Astrocyte (in vitro differentiated cells and primary cell): ENCODE results near the gene ATP1A1. TPM values are rescaled to one million over a fixed set of nuclear protein-coding genes. Genes with fewer than 3 reads are reported as not detected.
A peak's percentile ranks its signal among the peaks of the same experiment; 100 is the strongest.

Experiments
- DNase-seq: peaks from one replicate; pipeline ENCODE4 v3.0.0-alpha.2; 2010; ENCODE audit warnings: low read depth
- FAIRE-seq: peaks from 2 replicates; lab custom pipeline; 2011; peaks lifted over from hg19 to GRCh38; lab: Jason Lieb, UNC
- H2AFZ ChIP-seq: 2 replicates; pipeline ENCODE4 v1.6.0; 2012; ENCODE audit warnings: low read depth, low read length, inconsistent platforms
- H3K27ac ChIP-seq: 2 replicates; pipeline ENCODE4 v1.5.1; 2011; ENCODE audit warnings: low read depth, low read length, inconsistent platforms
- H3K27me3 ChIP-seq: 2 replicates; pipeline ENCODE4 v1.6.0; 2011; ENCODE audit warnings: low read length, inconsistent platforms; ENCODE audit not compliant: insufficient read depth
- H3K36me3 ChIP-seq: 2 replicates; pipeline ENCODE4 v1.5.1; 2011; ENCODE audit warnings: low read length, inconsistent platforms; ENCODE audit not compliant: insufficient read depth
- H3K4me1 ChIP-seq: 2 replicates; pipeline ENCODE4 v1.5.1; 2011; ENCODE audit warnings: low read length, inconsistent platforms; ENCODE audit not compliant: insufficient read depth
- H3K4me2 ChIP-seq: 2 replicates; pipeline ENCODE4 v1.6.0; 2012; ENCODE audit warnings: low read length, inconsistent platforms
- H3K4me3 ChIP-seq: 2 replicates; pipeline ENCODE4 v1.5.1; 2011; ENCODE audit warnings: low read depth, mild to moderate bottlenecking, low read length, inconsistent platforms; ENCODE audit not compliant: insufficient read depth
- H3K79me2 ChIP-seq: 2 replicates; pipeline ENCODE4 v1.6.0; 2012; ENCODE audit warnings: mild to moderate bottlenecking, low read length, inconsistent platforms; ENCODE audit not compliant: insufficient read depth
- H3K9ac ChIP-seq: 2 replicates; pipeline ENCODE4 v1.6.0; 2012; ENCODE audit warnings: mild to moderate bottlenecking, low read length, inconsistent platforms
- H3K9me3 ChIP-seq: 2 replicates; pipeline ENCODE4 v1.5.1; 2012; ENCODE audit warnings: low read depth, mild to moderate bottlenecking, low read length, inconsistent platforms; ENCODE audit not compliant: insufficient read depth
- H4K20me1 ChIP-seq: 2 replicates; pipeline ENCODE4 v1.6.0; 2012; ENCODE audit warnings: low read length, inconsistent platforms; ENCODE audit not compliant: insufficient read depth
- H3K27ac Mint-ChIP-seq: one replicate; pipeline ENCODE4 v1.8.0; 2021; ENCODE audit warnings: mild to moderate bottlenecking, mixed read lengths; ENCODE audit not compliant: unreplicated experiment
- H3K27me3 Mint-ChIP-seq: one replicate; pipeline ENCODE4 v1.8.0; 2021; ENCODE audit warnings: low read depth, mixed read lengths; ENCODE audit not compliant: unreplicated experiment
- H3K36me3 Mint-ChIP-seq: one replicate; pipeline ENCODE4 v1.8.0; 2021; ENCODE audit warnings: low read depth, mixed read lengths; ENCODE audit not compliant: unreplicated experiment
- H3K4me1 Mint-ChIP-seq: one replicate; pipeline ENCODE4 v1.8.0; 2021; ENCODE audit warnings: low read depth, mixed read lengths; ENCODE audit not compliant: unreplicated experiment
- H3K4me3 Mint-ChIP-seq: one replicate; pipeline ENCODE4 v1.8.0; 2021; ENCODE audit warnings: mild to moderate bottlenecking, moderate library complexity, mixed read lengths; ENCODE audit not compliant: unreplicated experiment
- H3K9me3 Mint-ChIP-seq: one replicate; pipeline ENCODE4 v1.8.0; 2021; ENCODE audit warnings: mild to moderate bottlenecking, mixed read lengths; ENCODE audit not compliant: unreplicated experiment
- EZH2 ChIP-seq: IDR thresholded peaks from 2 replicates; pipeline ENCODE4 v1.6.1; 2012; ENCODE audit warnings: mild to moderate bottlenecking, low read length, inconsistent platforms; ENCODE audit not compliant: insufficient read depth
- total RNA-seq: library from RNA; stranded (reverse); gene quantifications from 2 replicates; pipeline ENCODE4 v1.2.1, GENCODE V29; 2021
- TF ChIP-seq, protein P1 (sequence below): IDR thresholded peaks from 2 replicates; pipeline ENCODE4 v1.5.1; 2011; ENCODE audit warnings: low read depth, mild to moderate bottlenecking, inconsistent platforms, low read length, moderate library complexity; ENCODE audit not compliant: insufficient read depth

ATP1A1 gene
- total RNA-seq, 1 donor from 2014 or later = 317 TPM

DNA sequence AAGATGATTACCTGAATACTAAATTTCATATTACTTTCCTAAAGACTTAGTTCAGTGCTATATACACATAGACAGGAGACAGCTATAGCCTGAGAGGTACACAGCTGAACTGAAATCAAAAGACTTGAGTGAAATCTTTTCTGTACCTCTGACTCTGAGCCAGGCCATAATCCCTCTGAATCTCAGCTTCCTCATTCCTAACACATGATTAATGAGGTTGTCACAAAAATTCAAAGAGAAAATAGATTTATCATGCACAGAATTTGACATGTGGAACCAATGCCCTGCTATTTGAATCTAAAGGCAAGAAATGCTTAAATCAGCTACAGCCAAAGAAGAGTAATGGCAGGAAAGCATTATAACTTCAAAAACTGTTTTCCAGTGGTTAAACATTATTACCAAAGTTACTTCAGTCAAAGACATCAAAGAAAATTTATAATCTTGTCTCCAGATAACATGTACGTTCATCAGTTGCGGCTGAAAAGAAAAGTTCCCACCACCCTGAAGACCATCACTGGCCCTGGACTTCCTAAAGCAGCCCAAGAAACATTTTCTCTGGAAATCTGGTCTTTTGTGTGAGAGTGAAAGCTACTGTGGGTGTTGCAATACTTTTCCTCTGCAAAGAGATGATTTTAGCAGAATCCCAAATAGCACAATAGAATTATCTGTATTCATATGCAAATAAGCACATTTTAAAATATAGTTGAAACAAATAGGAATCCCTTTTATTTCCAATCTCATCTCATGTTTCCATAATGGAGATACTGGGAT lies 13.8 kb upstream of the ATP1A1 start:
- Histone ChIP-seq H3K27ac (no peak overlapping the region), H3K27me3 (no peaks in the 10 kb centered on the region), H3K9me3 (no peaks in the 10 kb centered on the region), H3K79me2 (no peaks in the 10 kb centered on the region), H3K4me3 (no peak overlapping the region), H3K4me2 (peak overlapping the region; percentile 11), H3K4me1 (peaks cover 12% of the 10 kb centered on the region), H3K36me3 (no peaks in the 10 kb centered on the region), H4K20me1 (no peaks in the 10 kb centered on the region), H2AFZ (no peak overlapping the region), H3K9ac (no peak overlapping the region)
- DNase-seq = no peak
- peak overlapping the region; percentile 60 for H3K27ac Mint-ChIP-seq
- peaks cover 27% of the 10 kb centered on the region for H3K4me1 Mint-ChIP-seq
- H3K36me3 Mint-ChIP-seq = peaks cover 2% of the 10 kb centered on the region
- TF ChIP-seq, protein P1, sequence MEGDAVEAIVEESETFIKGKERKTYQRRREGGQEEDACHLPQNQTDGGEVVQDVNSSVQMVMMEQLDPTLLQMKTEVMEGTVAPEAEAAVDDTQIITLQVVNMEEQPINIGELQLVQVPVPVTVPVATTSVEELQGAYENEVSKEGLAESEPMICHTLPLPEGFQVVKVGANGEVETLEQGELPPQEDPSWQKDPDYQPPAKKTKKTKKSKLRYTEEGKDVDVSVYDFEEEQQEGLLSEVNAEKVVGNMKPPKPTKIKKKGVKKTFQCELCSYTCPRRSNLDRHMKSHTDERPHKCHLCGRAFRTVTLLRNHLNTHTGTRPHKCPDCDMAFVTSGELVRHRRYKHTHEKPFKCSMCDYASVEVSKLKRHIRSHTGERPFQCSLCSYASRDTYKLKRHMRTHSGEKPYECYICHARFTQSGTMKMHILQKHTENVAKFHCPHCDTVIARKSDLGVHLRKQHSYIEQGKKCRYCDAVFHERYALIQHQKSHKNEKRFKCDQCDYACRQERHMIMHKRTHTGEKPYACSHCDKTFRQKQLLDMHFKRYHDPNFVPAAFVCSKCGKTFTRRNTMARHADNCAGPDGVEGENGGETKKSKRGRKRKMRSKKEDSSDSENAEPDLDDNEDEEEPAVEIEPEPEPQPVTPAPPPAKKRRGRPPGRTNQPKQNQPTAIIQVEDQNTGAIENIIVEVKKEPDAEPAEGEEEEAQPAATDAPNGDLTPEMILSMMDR = no peak
- TF ChIP-seq EZH2 = no peak
- no peaks in the 10 kb centered on the region for H3K9me3 Mint-ChIP-seq
- H3K4me3 Mint-ChIP-seq = no peak overlapping the region
- no peaks in the 10 kb centered on the region for H3K27me3 Mint-ChIP-seq
- FAIRE-seq = no peak

DNA sequence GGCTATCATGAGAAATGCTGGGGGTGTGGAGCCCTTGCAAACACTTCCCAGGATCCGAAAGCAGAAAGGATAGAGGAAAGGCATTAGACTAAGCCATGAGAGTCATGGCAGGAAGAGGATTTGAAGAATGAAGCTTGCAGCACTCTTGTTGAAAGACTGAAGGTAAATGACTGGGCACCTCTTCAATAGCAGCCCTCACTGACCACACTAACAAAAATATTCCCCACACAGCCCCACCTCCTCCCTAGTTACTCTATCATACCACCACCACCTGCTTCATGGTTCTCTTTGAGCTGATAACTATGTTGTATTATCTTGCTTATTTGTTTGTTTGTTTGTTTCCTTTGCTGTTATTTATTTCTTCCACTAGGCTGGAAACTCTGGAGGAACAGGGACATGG lies 13.2 kb upstream of the ATP1A1 start:
- Histone ChIP-seq H3K4me2 (no peak overlapping the region), H3K9me3 (no peaks in the 10 kb centered on the region), H3K4me1 (peaks cover 12% of the 10 kb centered on the region), H3K27me3 (no peaks in the 10 kb centered on the region), H4K20me1 (no peaks in the 10 kb centered on the region), H3K4me3 (no peak overlapping the region), H3K27ac (no peak overlapping the region), H3K36me3 (no peaks in the 10 kb centered on the region), H3K9ac (no peak overlapping the region), H3K79me2 (no peaks in the 10 kb centered on the region), H2AFZ (no peak overlapping the region)
- H3K9me3 Mint-ChIP-seq = no peaks in the 10 kb centered on the region
- TF ChIP-seq, protein P1 = no peak
- no peak for TF ChIP-seq EZH2
- FAIRE-seq (no peak), DNase-seq (no peak)
- H3K27ac Mint-ChIP-seq = no peak overlapping the region
- H3K4me1 Mint-ChIP-seq = peaks cover 27% of the 10 kb centered on the region
- H3K27me3 Mint-ChIP-seq = no peaks in the 10 kb centered on the region
- H3K36me3 Mint-ChIP-seq = peaks cover 3% of the 10 kb centered on the region
- H3K4me3 Mint-ChIP-seq = no peak overlapping the region
